NB4 (cell line): ENCODE data around the gene EXOC3L2.

Experiments
- DNase-seq: peaks from one replicate; pipeline ENCODE4 v3.0.0; 2010; ENCODE audit warnings: low read depth
- H3K4me3 ChIP-seq: one replicate; pipeline ENCODE4 v1.5.1; 2011; ENCODE audit warnings: mild to moderate bottlenecking, low read depth, low read length, moderate library complexity
- CTCF ChIP-seq: IDR thresholded peaks from one replicate; pipeline ENCODE4 v1.5.1; 2012; ENCODE audit warnings: low read depth, low read length
- MYC ChIP-seq: IDR thresholded peaks from 2 replicates; pipeline ENCODE4 v1.6.1; 2011; ENCODE audit warnings: low read depth, low read length
- POLR2A ChIP-seq: IDR thresholded peaks from 2 replicates; pipeline ENCODE4 v1.6.1; 2011; ENCODE audit warnings: mild to moderate bottlenecking; ENCODE audit not compliant: insufficient read length; ENCODE audit errors: extremely low read depth
- TF ChIP-seq, protein P1 (sequence below): IDR thresholded peaks from 2 replicates; pipeline ENCODE4 v1.6.1; 2011; ENCODE audit warnings: low read depth, low read length

The EXOC3L2 gene

DNA sequence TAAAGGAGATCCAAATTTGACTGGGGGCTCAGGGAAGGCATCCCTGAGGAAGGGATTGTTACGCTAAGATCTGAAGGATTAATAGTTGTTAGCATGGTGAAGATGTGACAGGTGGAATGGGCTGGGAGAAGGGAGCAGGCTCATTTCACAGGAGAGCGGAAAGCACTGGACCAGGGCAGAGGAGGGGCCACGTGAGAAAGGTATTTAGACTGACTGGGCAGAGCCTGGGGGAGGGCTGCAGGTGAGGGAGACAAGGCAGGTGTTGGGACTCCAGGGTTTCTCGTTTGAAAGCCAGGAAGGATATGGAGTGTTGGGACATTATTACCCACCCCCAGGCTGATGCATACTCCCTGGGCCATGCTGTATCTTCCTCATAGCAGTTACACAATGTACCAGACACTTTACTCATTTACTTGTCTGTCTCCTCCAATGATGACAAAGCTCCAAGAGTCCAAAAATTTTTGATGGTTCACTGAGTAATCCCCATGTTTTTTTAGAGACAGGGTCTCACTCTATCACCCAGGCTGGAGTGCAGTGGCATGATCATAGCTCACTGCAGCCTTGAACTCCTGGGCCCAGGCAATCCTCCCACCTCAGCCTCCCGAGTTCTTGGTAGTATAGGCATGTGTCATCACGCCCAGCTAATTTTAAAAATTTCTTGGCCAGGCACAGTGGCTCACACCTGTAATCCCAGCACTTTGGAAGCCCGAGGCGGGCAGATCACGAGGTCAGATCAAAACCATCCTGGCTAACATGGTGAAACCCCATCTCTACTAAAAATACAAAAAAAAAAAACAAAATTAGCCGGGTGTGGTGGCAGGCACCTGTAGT lies 69.5 kb downstream of the EXOC3L2 start:
- DNase-seq = no peak
- TF ChIP-seq MYC = no peak
- TF ChIP-seq CTCF = no peak
- TF ChIP-seq POLR2A = no peak
- TF ChIP-seq, protein P1, sequence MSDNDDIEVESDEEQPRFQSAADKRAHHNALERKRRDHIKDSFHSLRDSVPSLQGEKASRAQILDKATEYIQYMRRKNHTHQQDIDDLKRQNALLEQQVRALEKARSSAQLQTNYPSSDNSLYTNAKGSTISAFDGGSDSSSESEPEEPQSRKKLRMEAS = no peak
- no peak overlapping the region for H3K4me3 ChIP-seq

GRCh38 chr19:45173816-45174215 lies 71.4 kb downstream of the EXOC3L2 start:
- TF ChIP-seq MYC (no peak), POLR2A (no peak), CTCF (no peak)
- TF ChIP-seq, protein P1 = no peak
- DNase-seq = no peak
- no peak overlapping the region for H3K4me3 ChIP-seq

GRCh38 chr19:45172611-45173208 lies 72.5 kb downstream of the EXOC3L2 start:
- DNase-seq = no peak
- TF ChIP-seq MYC (no peak), CTCF (no peak), POLR2A (no peak)
- TF ChIP-seq, protein P1 = no peak
- no peak overlapping the region for H3K4me3 ChIP-seq

DNA sequence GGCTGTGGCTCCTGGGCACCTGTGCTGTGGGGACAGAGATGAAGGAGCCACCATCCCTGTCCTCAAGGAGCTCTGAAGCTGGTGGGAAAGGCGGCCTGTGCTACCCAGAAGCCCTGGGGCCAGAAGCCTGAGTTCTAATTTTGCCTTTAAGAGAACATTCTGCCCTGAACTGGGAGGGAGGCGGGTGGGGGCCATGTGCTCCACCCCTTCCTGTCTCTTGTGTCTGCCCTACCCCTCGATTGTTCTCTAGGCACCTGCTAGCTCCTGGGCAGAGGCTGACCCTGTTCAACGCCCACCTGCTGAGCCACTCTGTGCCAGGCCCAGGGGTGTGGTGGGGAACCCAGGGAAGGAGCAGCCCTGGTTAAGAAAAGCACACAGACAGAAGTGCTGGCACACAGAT lies 73.0 kb downstream of the EXOC3L2 start:
- TF ChIP-seq, protein P1 = no peak
- TF ChIP-seq POLR2A (no peak), CTCF (no peak), MYC (no peak)
- H3K4me3 ChIP-seq = no peak overlapping the region
- no peak for DNase-seq

- H3K4me3 ChIP-seq = no peak overlapping the region
- no peak for DNase-seq
- TF ChIP-seq POLR2A (no peak), CTCF (no peak), MYC (no peak)
- TF ChIP-seq, protein P1 = no peak
Measured at GRCh38 chr19:45171211-45171623, 74.0 kb downstream of the EXOC3L2 start.
